Hindlimb muscle (tissue), 1 donor: ENCODE data around the gene CXADR. TPM values are rescaled to one million over a fixed set of nuclear protein-coding genes. Genes with fewer than 3 reads are reported as not detected.
"Not testable (repeated sequence)": the region's sequence is repeated elsewhere in the genome, so short reads cannot be mapped to it uniquely, and the experiment has no call there.

ENCODE experiments used
- DNase-seq: peaks from one replicate; pipeline ENCODE4 v3.0.0-alpha.2; 2013
- polyA plus RNA-seq: library from polyadenylated mRNA; unstranded; fragments of 120-200 nt; gene quantifications from one replicate; pipeline ENCODE4 v1.2.1, GENCODE V29; 2013; ENCODE audit not compliant: insufficient read length

CXADR gene
- polyA plus RNA-seq, 1 donor: 0.63 TPM

DNA sequence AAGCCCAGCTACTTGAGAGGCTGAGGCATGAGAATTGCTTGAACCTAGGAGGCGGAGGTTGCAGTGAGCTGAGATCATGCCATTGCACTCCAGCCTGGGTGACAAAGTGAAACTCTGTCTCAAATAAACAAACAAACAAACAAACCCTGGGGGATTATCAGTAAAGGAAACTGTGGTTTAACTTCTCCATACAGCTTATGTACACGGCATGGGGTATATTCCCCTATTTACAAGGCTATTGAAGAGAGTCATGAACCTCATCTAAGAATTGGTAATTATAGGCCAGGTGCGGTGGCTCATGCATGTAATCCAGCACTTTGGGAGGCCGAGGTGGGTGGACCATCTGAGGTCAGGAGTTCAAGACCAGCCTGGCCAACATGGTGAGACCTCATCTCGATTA, 9.9 kb upstream of the CXADR start:
- DNase-seq: not testable (repeated sequence)

GRCh38 chr21:17506951-17507350, 5.9 kb upstream of the CXADR start:
- no peak for DNase-seq

DNA sequence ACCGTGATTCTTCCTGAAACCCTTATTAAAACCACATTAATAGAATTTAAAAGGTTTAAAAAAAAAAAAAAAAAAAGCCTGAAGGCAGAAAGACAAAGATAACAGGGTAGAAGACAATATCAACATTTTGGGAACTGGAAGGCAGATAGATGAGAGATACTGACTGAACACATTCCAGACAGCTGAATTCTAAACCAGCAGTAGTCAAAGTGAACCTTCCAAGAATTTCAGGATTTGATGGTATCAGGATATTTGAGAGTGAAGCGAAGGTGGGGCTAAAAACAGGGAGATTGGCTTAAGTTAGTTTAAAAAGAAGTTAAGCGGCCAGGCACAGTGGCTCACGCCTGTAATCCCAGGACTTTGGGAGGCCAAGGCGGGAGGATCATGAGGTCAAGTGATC, 5.3 kb upstream of the CXADR start:
- no peak for DNase-seq

DNA sequence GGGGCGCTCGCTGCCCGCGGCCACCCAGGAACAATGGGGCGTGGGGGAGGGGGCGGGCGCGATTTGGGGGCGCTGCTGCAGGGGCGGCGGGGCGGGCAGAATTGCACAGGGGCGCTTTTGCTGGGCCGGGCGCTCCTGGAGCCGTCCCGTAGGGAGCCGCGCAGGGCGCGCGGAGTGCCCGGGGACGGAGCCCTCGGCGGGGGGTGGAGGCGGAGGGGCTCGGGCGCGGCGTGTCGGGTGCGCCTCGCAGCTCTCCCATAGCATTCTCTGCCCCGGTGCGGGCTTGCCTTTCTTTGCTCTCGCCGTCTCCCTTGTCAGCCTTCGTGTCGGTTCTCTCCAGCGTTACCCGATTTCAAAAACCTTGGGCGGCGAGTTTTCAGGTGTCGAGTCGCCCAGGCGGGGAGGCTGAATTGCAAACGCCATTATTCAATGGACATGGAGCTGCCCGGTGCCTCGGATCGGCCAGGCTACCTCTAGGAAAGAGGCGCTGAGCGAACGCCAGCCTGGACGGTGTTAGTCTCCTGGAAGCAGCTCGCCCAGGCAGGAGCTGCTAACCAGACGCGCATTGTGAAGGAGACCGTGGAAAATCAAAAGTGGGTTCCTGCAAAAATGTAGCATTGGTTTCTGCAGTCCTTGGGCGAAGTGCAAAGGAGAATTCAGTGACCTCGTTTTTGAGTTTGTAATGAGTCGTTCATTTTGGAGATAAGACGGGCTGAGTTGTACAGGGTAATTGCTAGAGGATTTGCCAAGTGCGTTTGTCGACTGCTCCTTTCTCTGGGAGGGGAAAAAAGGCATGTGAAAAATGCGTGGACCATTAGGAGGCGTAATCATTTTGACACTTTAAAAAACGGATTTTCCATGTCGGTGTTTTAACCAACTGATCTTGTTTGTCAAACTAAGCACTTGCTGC, 626 bp downstream of the CXADR start:
- peak; percentile 18 for DNase-seq

DNA sequence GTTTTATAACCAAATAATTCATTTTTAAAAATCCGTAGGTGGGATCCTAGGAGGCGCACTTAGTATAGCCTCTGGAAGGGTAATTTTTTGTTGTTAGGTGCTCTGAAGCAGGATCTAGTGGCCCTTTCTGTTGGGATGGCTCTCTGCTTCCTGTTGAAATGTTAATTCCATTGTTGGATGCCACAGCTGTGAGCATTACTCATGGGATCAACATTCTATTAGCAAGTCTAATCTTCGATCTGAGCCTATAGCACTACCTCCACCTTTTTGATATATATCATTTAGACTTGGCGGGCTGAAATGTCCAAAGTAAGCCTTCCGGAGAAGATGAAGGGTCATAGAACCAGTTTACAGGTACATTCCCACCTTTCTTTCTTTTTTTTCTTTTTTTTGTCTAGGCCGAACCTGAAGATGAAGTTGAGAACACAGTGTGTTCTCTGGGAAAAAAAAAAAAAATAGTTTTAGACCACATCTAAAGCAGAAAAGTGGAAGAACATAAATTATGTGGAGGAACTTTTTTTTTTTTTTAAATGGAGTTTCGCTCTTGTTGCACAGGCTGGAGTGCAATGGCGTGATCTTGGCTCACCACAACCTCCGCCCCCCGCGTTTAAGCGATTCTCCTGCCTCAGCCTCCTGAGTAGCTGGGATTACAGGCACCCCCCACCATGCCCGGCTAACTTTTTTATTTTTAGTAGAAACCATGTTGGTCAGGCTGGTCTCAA, 1.4 kb downstream of the CXADR start:
- no peak for DNase-seq

GRCh38 chr21:17517008-17517407, 4.2 kb downstream of the CXADR start:
- not testable (repeated sequence) for DNase-seq

GRCh38 chr21:17519208-17519738, 6.4 kb downstream of the CXADR start:
- DNase-seq: no peak

- DNase-seq: no peak
Measured at GRCh38 chr21:17519965-17520609, 7.2 kb downstream of the CXADR start.

GRCh38 chr21:17523007-17523451, 10.2 kb downstream of the CXADR start:
- no peak for DNase-seq

DNA sequence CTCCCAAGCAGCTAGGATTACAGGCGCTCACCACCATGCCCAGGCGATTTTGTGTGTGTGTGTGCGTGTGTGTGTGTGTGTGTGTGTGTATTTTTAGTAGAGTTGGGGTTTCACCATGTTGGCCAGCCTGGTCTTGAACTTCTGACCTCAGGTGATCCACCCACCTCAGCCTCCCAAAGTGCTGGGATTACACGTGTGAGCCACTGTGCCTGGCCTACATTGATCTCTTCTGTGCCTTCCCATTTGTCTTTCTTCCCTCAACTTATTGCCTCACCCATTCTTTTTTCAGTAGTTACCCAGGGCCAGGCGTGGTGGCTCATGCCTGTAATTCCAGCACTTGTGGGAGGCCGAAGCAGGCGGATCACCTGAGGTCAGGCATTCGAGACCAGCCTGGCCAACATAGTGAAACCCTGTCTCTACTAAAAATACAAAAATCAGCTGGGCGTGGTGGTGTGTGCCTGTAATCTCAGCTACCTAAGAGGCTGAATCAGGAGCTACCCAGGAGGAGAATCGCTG, 11.2 kb downstream of the CXADR start:
- not testable (repeated sequence) for DNase-seq

- no peak for DNase-seq
Measured at GRCh38 chr21:17524635-17525034, 11.8 kb downstream of the CXADR start.

DNA sequence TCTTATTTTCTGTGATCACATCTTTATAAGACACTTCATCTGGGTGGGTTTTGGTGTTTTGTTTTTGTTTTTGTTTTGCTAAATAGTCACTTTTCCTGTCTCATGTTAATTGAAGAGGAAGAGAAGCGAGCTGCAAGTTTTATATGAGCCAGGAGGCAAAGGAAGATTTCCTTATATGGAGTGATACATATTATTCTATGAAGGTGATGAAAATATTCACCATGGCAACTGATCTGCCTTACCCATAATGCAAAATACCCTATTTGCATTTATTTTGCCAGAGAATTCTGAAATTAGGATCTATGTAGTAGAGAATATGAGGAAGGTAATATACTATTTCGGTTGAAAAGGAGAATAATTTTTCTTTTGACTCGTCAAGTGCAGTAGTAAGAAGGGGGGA, 13.9 kb downstream of the CXADR start:
- no peak for DNase-seq

DNA sequence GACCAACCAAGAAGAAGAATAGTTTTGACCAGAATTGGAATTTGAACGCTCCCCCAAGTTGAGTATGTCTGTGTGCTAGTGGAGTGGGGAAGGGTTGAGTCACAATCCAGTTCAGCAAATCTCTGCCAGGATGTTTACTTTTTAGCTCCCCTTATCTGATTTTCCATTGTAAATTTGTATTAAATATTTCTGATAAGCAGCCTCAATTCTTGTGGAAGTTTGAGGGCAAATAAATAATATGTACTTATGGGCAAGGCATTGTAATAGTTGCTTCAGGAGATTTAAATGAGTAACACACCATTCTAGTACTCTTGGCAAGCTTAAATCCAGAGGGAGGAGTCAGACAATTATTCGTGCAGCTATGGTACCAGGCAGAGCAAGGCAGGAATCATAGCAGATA, 14.4 kb downstream of the CXADR start:
- no peak for DNase-seq

DNA sequence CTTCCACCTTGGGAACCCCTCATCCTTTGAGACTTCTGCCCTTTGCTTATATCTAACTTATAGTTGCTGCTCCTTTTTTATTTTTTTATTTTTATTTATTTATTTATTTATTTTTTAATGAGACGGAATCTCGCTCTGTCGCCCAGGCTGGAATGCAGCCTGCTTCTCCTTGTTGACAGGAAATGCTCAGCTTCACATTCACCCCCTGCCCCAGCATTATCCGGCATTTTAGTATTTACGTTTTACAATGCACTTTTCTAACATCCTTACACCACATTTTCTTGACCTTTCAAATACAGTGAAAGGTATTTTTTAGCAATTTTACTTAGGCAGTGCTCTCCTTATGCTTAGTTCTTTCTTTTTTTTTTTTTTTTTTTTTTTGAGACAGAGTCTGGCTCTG, 14.9 kb downstream of the CXADR start:
- no peak for DNase-seq

DNA sequence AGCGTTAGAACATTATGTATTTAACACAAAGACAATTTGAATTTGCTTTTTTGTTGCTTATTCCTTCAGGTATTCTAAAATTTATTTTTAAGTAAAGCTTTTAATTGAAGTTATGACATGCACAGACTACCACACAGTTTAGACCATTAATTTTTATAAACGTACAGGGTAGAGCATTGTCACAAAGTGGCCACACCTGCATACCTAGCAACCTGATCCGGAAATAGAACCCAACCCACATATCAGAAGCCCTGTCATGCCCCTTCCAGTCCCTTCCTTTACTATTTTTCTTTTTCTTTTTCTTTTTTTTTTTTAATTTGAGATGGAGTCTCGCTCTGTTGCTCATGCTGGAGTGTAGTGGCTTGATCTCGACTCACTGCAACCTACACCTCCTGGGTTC, 16.8 kb downstream of the CXADR start:
- DNase-seq: no peak

DNA sequence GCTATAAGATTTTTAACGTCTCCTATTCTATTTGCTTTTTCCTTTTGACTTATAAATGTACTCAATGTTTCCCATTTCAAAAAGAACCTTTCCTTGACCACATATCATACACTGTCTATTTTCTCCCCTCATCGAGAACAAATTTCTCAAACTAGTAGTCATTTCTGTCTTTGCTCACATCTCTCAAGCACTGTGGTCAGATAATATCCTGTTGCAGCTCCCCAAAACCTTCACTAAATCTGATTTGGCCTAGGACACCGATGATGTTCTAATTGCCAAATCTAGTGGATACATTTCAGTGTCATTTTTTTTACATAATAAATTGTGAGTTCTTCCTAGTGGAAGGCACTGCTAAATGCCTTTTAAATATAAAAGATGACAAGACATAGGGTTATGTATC, 19.4 kb downstream of the CXADR start:
- DNase-seq: no peak

- DNase-seq: no peak
Measured at GRCh38 chr21:17536381-17536780, 23.5 kb downstream of the CXADR start.

DNA sequence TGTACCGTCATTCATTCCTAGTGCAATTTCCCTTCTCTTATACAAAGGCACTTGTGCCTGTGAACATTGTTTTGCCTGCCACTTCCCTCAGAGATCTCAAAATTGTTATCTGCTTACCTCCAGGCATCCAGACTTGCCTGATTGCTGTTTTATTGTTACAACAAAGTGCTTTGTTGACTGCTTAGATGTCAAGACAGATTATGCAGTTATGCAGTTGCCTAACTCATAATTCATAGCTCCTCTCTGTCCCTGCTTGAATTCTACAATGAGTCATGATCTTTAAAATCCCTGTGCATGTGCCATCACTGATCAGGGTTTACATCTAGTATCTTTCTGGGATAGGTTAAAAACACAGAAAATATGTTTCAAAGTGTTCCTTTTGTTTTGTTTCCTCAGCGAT, 24.5 kb downstream of the CXADR start:
- DNase-seq: no peak

- DNase-seq: no peak
Measured at GRCh38 chr21:17538576-17538975, 25.7 kb downstream of the CXADR start.

DNA sequence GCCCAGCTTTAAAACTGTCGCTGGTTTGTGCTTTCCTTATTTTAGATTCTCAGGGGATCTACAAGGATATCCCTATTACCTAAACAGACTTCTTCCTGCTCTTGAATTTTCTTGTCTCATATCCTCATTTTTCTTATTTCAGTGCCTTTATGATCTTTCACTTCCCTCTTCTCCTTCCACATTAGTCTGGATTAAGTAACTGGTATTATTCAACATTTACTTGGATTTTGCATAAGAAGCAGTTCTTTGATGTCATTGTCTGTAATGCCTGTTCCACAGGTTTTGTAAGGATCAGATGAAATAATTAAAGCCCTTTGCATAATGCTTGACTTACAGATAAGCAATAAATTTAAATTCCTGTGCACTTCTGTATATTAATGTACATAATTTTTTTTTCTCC, 26.5 kb downstream of the CXADR start:
- no peak for DNase-seq

GRCh38 chr21:17539743-17540341, 27.0 kb downstream of the CXADR start:
- DNase-seq: no peak

DNA sequence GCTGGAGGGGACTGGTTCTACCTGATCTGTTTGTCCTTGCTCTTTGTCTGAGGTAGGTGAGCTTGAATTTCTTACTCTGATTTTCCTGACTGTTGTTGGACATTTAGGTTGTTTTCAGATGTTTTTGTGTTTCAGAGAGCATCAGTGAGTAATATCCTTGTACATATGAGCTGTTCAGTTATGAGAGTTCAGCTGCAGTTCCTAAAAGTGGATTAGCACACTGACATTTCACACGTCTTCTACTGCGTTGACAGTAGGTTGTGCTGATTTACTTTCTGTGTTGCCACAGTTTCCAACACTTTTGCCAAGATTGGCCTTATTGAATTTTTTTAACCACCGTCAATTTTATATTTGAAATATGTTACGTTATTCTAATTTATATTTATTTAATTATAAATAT, 27.7 kb downstream of the CXADR start:
- DNase-seq: no peak
